Fibroblast of peridontal ligament (primary cell): ENCODE results near the gene FLNB.

Experiments used
- DNase-seq: peaks from one replicate; pipeline ENCODE4 v3.0.0-alpha.2; 2010; ENCODE audit errors: extremely low read depth

Gene FLNB

GRCh38 chr3:58009026-58009748 lies 965 bp downstream of the FLNB start:
- DNase-seq: no peak

GRCh38 chr3:58009749-58010535 lies 1.7 kb downstream of the FLNB start:
- no peak for DNase-seq

GRCh38 chr3:58010562-58010961 lies 2.3 kb downstream of the FLNB start:
- DNase-seq: peak; percentile 87

- no peak for DNase-seq
Observed at GRCh38 chr3:58011580-58011979, 3.4 kb downstream of the FLNB start.

GRCh38 chr3:58012302-58012701 lies 4.1 kb downstream of the FLNB start:
- no peak for DNase-seq

- no peak for DNase-seq
Observed at GRCh38 chr3:58013099-58013498, 4.9 kb downstream of the FLNB start.

- DNase-seq: peak; percentile 94
Observed at GRCh38 chr3:58013973-58014649, 5.9 kb downstream of the FLNB start.

GRCh38 chr3:58015520-58015915 lies 7.3 kb downstream of the FLNB start:
- no peak for DNase-seq

- no peak for DNase-seq
Observed at GRCh38 chr3:58016710-58017109, 8.5 kb downstream of the FLNB start.

GRCh38 chr3:58018892-58019742 lies 10.9 kb downstream of the FLNB start:
- no peak for DNase-seq

- no peak for DNase-seq
Observed at GRCh38 chr3:58020783-58021071, 12.5 kb downstream of the FLNB start.

- no peak for DNase-seq
Observed at GRCh38 chr3:58021072-58021959, 13.1 kb downstream of the FLNB start.

- DNase-seq: no peak
Observed at GRCh38 chr3:58021962-58022361, 13.7 kb downstream of the FLNB start.

- DNase-seq: no peak
Observed at GRCh38 chr3:58022490-58022889, 14.3 kb downstream of the FLNB start.

GRCh38 chr3:58023531-58023930 lies 15.3 kb downstream of the FLNB start:
- no peak for DNase-seq

- no peak for DNase-seq
Observed at GRCh38 chr3:58025406-58025805, 17.2 kb downstream of the FLNB start.

GRCh38 chr3:58025837-58026569 lies 17.8 kb downstream of the FLNB start:
- no peak for DNase-seq

GRCh38 chr3:58026598-58026997 lies 18.4 kb downstream of the FLNB start:
- DNase-seq: no peak

- DNase-seq: no peak
Observed at GRCh38 chr3:58027704-58028317, 19.6 kb downstream of the FLNB start.

- no peak for DNase-seq
Observed at GRCh38 chr3:58028902-58029301, 20.7 kb downstream of the FLNB start.
